ENCODE results near the gene ARL8B. TPM values are rescaled to one million over a fixed set of nuclear protein-coding genes. Genes with fewer than 3 reads are reported as not detected.
A peak's percentile ranks its signal among the peaks of the same experiment; 100 is the strongest.

Gene ARL8B
- total and polyA plus RNA-seq, 4 donors = 20.2 to 36.2 (median 24.2) TPM

DNA sequence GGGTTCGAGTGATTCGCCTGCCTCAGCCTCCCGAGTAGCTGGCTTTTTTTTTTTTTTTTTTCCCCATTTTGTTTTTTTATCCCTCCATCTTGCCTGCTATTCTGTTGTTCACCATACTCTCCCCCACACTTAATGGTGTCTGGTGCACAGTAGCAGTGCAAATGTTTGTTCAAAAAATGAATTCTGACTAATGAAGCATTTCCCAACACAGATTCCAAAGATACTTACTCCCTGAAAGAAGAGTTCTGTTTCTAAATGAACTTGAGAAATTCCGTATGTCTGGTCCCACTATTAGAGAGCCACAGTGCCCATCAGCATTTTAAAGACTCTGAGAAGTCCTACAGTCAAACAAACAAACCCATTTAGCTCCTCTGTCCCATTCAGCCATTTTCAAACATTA, 74.9 kb downstream of the ARL8B start:
- no peak for TF ChIP-seq EGR1 (IDR thresholded peaks at IDR 0.05; ENCODE audit: low read depth in 2 of 2)
- TF ChIP-seq FOXA1 (IDR thresholded peaks at IDR 0.05) = no peak
- TF ChIP-seq HNF4G (IDR thresholded peaks at IDR 0.05) = no peak
- no peak for TF ChIP-seq GABPA (IDR thresholded peaks at IDR 0.05 in 1 of 2, conservative IDR thresholded peaks at IDR 0.05 in 1 of 2)
- TF ChIP-seq TAF1 (conservative IDR thresholded peaks at IDR 0.05) = no peak
- TF ChIP-seq, protein P1, sequence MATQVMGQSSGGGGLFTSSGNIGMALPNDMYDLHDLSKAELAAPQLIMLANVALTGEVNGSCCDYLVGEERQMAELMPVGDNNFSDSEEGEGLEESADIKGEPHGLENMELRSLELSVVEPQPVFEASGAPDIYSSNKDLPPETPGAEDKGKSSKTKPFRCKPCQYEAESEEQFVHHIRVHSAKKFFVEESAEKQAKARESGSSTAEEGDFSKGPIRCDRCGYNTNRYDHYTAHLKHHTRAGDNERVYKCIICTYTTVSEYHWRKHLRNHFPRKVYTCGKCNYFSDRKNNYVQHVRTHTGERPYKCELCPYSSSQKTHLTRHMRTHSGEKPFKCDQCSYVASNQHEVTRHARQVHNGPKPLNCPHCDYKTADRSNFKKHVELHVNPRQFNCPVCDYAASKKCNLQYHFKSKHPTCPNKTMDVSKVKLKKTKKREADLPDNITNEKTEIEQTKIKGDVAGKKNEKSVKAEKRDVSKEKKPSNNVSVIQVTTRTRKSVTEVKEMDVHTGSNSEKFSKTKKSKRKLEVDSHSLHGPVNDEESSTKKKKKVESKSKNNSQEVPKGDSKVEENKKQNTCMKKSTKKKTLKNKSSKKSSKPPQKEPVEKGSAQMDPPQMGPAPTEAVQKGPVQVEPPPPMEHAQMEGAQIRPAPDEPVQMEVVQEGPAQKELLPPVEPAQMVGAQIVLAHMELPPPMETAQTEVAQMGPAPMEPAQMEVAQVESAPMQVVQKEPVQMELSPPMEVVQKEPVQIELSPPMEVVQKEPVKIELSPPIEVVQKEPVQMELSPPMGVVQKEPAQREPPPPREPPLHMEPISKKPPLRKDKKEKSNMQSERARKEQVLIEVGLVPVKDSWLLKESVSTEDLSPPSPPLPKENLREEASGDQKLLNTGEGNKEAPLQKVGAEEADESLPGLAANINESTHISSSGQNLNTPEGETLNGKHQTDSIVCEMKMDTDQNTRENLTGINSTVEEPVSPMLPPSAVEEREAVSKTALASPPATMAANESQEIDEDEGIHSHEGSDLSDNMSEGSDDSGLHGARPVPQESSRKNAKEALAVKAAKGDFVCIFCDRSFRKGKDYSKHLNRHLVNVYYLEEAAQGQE (IDR thresholded peaks at IDR 0.05) = no peak
- TF ChIP-seq, protein P2, sequence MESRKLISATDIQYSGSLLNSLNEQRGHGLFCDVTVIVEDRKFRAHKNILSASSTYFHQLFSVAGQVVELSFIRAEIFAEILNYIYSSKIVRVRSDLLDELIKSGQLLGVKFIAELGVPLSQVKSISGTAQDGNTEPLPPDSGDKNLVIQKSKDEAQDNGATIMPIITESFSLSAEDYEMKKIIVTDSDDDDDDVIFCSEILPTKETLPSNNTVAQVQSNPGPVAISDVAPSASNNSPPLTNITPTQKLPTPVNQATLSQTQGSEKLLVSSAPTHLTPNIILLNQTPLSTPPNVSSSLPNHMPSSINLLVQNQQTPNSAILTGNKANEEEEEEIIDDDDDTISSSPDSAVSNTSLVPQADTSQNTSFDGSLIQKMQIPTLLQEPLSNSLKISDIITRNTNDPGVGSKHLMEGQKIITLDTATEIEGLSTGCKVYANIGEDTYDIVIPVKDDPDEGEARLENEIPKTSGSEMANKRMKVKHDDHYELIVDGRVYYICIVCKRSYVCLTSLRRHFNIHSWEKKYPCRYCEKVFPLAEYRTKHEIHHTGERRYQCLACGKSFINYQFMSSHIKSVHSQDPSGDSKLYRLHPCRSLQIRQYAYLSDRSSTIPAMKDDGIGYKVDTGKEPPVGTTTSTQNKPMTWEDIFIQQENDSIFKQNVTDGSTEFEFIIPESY (IDR thresholded peaks at IDR 0.05) = no peak
- TF ChIP-seq, protein P3, sequence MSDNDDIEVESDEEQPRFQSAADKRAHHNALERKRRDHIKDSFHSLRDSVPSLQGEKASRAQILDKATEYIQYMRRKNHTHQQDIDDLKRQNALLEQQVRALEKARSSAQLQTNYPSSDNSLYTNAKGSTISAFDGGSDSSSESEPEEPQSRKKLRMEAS (IDR thresholded peaks at IDR 0.05) = no peak
- no peak for TF ChIP-seq FOXA2 (IDR thresholded peaks at IDR 0.05)
- TF ChIP-seq HNF4A (conservative IDR thresholded peaks at IDR 0.05) = no peak
- TF ChIP-seq JUND (IDR thresholded peaks at IDR 0.05) = no peak
- no peak for TF ChIP-seq NR2F2 (IDR thresholded peaks at IDR 0.05)
- Histone ChIP-seq H3K4me3 (ENCODE audit: low read depth in 1 of 3, low read length in 3 of 3) (no peak overlapping the region), H3K4me1 (ENCODE audit: control insufficient read depth in 4 of 4, insufficient read depth in 4 of 4, low read length in 3 of 4) (peaks cover 9 to 34% (median 22%) of the 10 kb centered on the region in 4 donors), H3K27me3 (ENCODE audit: control insufficient read depth in 4 of 4, insufficient read depth in 4 of 4, low read length in 3 of 4) (no peaks in the 10 kb centered on the region), H3K9me3 (ENCODE audit: control insufficient read depth in 4 of 4, low read length in 3 of 4) (no peaks in the 10 kb centered on the region), H3K27ac (ENCODE audit: low read depth in 1 of 2, low read length in 2 of 2) (peak overlapping the region in 1 of 2 donors; percentile 23), H3K9ac (ENCODE audit: low read depth in 1 of 2, low read length in 2 of 2) (no peak overlapping the region), H3K36me3 (ENCODE audit: control insufficient read depth in 4 of 4, insufficient read depth in 3 of 4, low read depth in 1 of 4, low read length in 3 of 4) (peaks cover 1 to 36% (median 23%) of the 10 kb centered on the region in 4 donors)
- WGBS = 97% methylated on average over 4 of the region's 4 CpGs
- no peak for DNase-seq (ENCODE audit: low spot score)

DNA sequence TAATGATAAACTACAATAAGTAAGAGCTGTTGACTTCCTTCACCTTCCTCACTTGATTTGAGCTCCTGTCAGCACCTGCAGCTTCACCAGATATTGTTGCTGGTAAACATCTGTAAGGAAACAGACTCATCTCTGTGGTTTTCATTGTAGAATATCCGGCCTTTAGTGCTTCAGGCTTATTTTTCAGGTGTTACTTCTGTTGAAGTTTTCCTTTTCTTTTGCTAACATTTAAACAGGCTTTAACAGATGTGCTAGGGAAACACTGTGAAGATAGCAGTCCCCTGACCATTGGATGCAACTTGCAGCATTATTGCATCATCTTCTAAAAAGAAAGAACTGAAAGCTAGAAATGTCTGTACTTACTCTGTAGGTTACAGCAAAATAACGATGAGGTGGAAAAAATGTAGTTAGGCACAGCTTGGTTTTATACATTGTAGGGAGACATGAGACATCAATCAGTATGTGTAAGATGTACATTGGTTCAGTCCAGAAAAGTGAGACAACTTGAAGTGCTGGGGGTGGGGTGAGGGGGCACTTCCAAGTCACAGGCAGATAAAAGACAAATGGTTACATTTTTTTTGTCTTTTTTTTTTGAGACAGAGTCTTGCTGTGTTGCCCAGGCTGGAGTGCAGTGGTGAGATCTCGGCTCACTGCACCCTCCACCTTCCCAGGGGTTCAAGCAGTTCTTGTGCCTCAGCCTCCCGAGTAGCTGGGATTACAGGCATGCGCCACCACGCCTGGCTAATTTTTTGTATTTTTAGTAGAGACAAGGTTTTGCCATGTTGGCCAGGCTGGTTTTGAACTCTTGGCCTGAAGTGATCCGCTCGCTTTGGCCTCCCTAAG, 75.6 kb downstream of the ARL8B start:
- H3K9ac ChIP-seq (ENCODE audit: low read depth in 1 of 2, low read length in 2 of 2) = no peak overlapping the region
- TF ChIP-seq, protein P4, sequence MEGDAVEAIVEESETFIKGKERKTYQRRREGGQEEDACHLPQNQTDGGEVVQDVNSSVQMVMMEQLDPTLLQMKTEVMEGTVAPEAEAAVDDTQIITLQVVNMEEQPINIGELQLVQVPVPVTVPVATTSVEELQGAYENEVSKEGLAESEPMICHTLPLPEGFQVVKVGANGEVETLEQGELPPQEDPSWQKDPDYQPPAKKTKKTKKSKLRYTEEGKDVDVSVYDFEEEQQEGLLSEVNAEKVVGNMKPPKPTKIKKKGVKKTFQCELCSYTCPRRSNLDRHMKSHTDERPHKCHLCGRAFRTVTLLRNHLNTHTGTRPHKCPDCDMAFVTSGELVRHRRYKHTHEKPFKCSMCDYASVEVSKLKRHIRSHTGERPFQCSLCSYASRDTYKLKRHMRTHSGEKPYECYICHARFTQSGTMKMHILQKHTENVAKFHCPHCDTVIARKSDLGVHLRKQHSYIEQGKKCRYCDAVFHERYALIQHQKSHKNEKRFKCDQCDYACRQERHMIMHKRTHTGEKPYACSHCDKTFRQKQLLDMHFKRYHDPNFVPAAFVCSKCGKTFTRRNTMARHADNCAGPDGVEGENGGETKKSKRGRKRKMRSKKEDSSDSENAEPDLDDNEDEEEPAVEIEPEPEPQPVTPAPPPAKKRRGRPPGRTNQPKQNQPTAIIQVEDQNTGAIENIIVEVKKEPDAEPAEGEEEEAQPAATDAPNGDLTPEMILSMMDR (IDR thresholded peaks at IDR 0.05; ENCODE audit: low read depth, low read length, missing input control) = no peak
- TF ChIP-seq, protein P5, sequence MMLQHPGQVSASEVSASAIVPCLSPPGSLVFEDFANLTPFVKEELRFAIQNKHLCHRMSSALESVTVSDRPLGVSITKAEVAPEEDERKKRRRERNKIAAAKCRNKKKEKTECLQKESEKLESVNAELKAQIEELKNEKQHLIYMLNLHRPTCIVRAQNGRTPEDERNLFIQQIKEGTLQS (IDR thresholded peaks at IDR 0.05) = peak; percentile 88
- TF ChIP-seq HNF4A (conservative IDR thresholded peaks at IDR 0.05) (peak in 1 of 2 donors; percentile 26), JUND (IDR thresholded peaks at IDR 0.05) (peak in 1 of 2 donors; percentile 14), RXRA (IDR thresholded peaks at IDR 0.05) (no peak)
- no peaks in the 10 kb centered on the region for H3K9me3 ChIP-seq (ENCODE audit: control insufficient read depth in 4 of 4, low read length in 3 of 4)
- no peaks in the 10 kb centered on the region for H3K27me3 ChIP-seq (ENCODE audit: control insufficient read depth in 4 of 4, insufficient read depth in 4 of 4, low read length in 3 of 4)
- peaks cover 1 to 43% (median 30%) of the 10 kb centered on the region in 4 donors for H3K36me3 ChIP-seq (ENCODE audit: control insufficient read depth in 4 of 4, insufficient read depth in 3 of 4, low read depth in 1 of 4, low read length in 3 of 4)
- DNase-seq (ENCODE audit: low spot score) = no peak
- H3K4me1 ChIP-seq (ENCODE audit: control insufficient read depth in 4 of 4, insufficient read depth in 4 of 4, low read length in 3 of 4) = peaks cover 9 to 28% (median 19%) of the 10 kb centered on the region in 4 donors
- H3K27ac ChIP-seq (ENCODE audit: low read depth in 1 of 2, low read length in 2 of 2) = peak overlapping the region in 1 of 2 donors; percentile 23
- no peak overlapping the region for H3K4me3 ChIP-seq (ENCODE audit: low read depth in 1 of 3, low read length in 3 of 3)
- 83% methylated on average over 8 of the region's 8 CpGs for WGBS

Measured in liver (tissue), 9 donors.